Astrocyte (in vitro differentiated cells and primary cell): Measurements from ENCODE around the gene IQSEC2.

ENCODE experiments used
- EZH2 ChIP-seq: IDR thresholded peaks from 2 replicates; pipeline ENCODE4 v1.6.1; 2012; ENCODE audit warnings: mild to moderate bottlenecking, low read length, inconsistent platforms; ENCODE audit not compliant: insufficient read depth
- TF ChIP-seq, protein P1 (sequence below): IDR thresholded peaks from 2 replicates; pipeline ENCODE4 v1.5.1; 2011; ENCODE audit warnings: low read depth, mild to moderate bottlenecking, inconsistent platforms, low read length, moderate library complexity; ENCODE audit not compliant: insufficient read depth

GRCh38 chrX:53239474-53239873, 41.9 kb downstream of the IQSEC2 start:
- TF ChIP-seq, protein P1, sequence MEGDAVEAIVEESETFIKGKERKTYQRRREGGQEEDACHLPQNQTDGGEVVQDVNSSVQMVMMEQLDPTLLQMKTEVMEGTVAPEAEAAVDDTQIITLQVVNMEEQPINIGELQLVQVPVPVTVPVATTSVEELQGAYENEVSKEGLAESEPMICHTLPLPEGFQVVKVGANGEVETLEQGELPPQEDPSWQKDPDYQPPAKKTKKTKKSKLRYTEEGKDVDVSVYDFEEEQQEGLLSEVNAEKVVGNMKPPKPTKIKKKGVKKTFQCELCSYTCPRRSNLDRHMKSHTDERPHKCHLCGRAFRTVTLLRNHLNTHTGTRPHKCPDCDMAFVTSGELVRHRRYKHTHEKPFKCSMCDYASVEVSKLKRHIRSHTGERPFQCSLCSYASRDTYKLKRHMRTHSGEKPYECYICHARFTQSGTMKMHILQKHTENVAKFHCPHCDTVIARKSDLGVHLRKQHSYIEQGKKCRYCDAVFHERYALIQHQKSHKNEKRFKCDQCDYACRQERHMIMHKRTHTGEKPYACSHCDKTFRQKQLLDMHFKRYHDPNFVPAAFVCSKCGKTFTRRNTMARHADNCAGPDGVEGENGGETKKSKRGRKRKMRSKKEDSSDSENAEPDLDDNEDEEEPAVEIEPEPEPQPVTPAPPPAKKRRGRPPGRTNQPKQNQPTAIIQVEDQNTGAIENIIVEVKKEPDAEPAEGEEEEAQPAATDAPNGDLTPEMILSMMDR = no peak
- no peak for TF ChIP-seq EZH2
